Natural killer cell (primary cell): ENCODE measurements around the gene SPATA12. TPM values are rescaled to one million over a fixed set of nuclear protein-coding genes. Genes with fewer than 3 reads are reported as not detected.

Experiments used
- ATAC-seq, 3 donors: fragments of 150-1000 bp in 2 of 3; fragments of 200-7000 bp in 1 of 3; cut with Tn5 transposase; 1 replicate in 1 of 3; 2 replicates in 2 of 3; pipeline ENCODE4 v1.10.0; 2021; ENCODE audit warnings: mild to moderate bottlenecking in 2 of 3, moderate library complexity in 2 of 3
- DNase-seq, 2 donors: peaks; one replicate each; pipeline versions ENCODE4 v3.0.0 to v3.0.0-alpha.2; 2013 to 2021; ENCODE audit warnings: mixed read lengths in 1 of 2
- H3K27ac ChIP-seq: one replicate; pipeline ENCODE4 v1.5.1; 2013; ENCODE audit warnings: mild to moderate bottlenecking, low read length
- H3K27me3 ChIP-seq: one replicate; pipeline ENCODE4 v1.6.1; 2013; ENCODE audit warnings: low read length; ENCODE audit not compliant: control insufficient read depth, insufficient read depth
- H3K36me3 ChIP-seq: one replicate; pipeline ENCODE4 v1.6.1; 2013; ENCODE audit warnings: low read length; ENCODE audit not compliant: control insufficient read depth, insufficient read depth
- H3K4me1 ChIP-seq: one replicate; pipeline ENCODE4 v1.6.1; 2013; ENCODE audit warnings: low read length; ENCODE audit not compliant: control insufficient read depth, insufficient read depth
- H3K4me3 ChIP-seq: one replicate; pipeline ENCODE4 v1.5.1; 2013; ENCODE audit warnings: low read length
- H3K9me3 ChIP-seq: one replicate; pipeline ENCODE4 v1.6.1; 2013; ENCODE audit warnings: low read length; ENCODE audit not compliant: control insufficient read depth, insufficient read depth
- H3K27ac Mint-ChIP-seq, 2 donors: one replicate each; pipeline ENCODE4 v1.8.0; 2022; ENCODE audit warnings: mild to moderate bottlenecking in 2 of 2, mixed read lengths in 2 of 2, moderate library complexity in 1 of 2
- H3K27me3 Mint-ChIP-seq, 2 donors: one replicate each; pipeline ENCODE4 v1.8.0; 2022; ENCODE audit warnings: low read depth in 2 of 2, mixed read lengths in 2 of 2
- H3K36me3 Mint-ChIP-seq: one replicate; pipeline ENCODE4 v1.8.0; 2022; ENCODE audit warnings: mixed read lengths
- H3K4me1 Mint-ChIP-seq, 2 donors: one replicate each; pipeline ENCODE4 v1.8.0; 2022; ENCODE audit warnings: mixed read lengths in 2 of 2
- H3K4me3 Mint-ChIP-seq: one replicate; pipeline ENCODE4 v1.8.0; 2022; ENCODE audit warnings: mild to moderate bottlenecking, moderate library complexity, mixed read lengths
- H3K9me3 Mint-ChIP-seq, 2 donors: one replicate each; pipeline ENCODE4 v1.8.0; 2022; ENCODE audit warnings: mixed read lengths in 2 of 2
- CTCF ChIP-seq: fragments of 200-600 bp; IDR thresholded peaks from one replicate; pipeline ENCODE4 v1.8.0; 2022; ENCODE audit warnings: antibody characterized with exemption
- WGBS: methylation state at CpG from one replicate; pipeline ENCODE4 v1.1.7; 2013; ENCODE audit warnings: missing lambda C conversion rate; ENCODE audit not compliant: insufficient coverage; 5-methylcytosine and 5-hydroxymethylcytosine counted together
- intact Hi-C: fragments of 100-400 bp; cut with micrococcal nuclease; formaldehyde crosslinking; loops from one replicate; pipeline ENCODE4 v1.14.2; 2022
- total RNA-seq, 4 donors: library from RNA; stranded (reverse); fragments of 120-200 nt in 1 of 4; gene quantifications; one replicate each; pipeline versions ENCODE4 v1.2.3 to v1.2.4, GENCODE V29; 2013 to 2022

Gene SPATA12
- total RNA-seq, 3 donors from 2014 or later (not counting 1 experiment from before 2014, with no cell fraction given), result not detected

- Histone ChIP-seq H3K36me3 (no peaks in the 10 kb centered on the region), H3K9me3 (no peaks in the 10 kb centered on the region), H3K27ac (no peak overlapping the region), H3K4me1 (no peaks in the 10 kb centered on the region), H3K27me3 (no peaks in the 10 kb centered on the region), H3K4me3 (no peak overlapping the region)
- TF ChIP-seq CTCF, result no peak
- H3K4me3 Mint-ChIP-seq, result no peak overlapping the region
- ATAC-seq, result no peak
- WGBS, result 87% methylated on average over 3 of the region's 6 CpGs
- no peaks in the 10 kb centered on the region for H3K9me3 Mint-ChIP-seq
- H3K27ac Mint-ChIP-seq, result no peak overlapping the region
- no peak for DNase-seq
- H3K27me3 Mint-ChIP-seq, result peaks cover 4 to 11% of the 10 kb centered on the region in 2 donors
- no peaks in the 10 kb centered on the region for H3K4me1 Mint-ChIP-seq
- no peaks in the 10 kb centered on the region for H3K36me3 Mint-ChIP-seq
- intact Hi-C loops, result no loop called here
Observed at GRCh38 chr3:57098418-57099310, 38.2 kb downstream of the SPATA12 start.

- Mint-ChIP-seq H3K36me3 (no peaks in the 10 kb centered on the region), H3K9me3 (no peaks in the 10 kb centered on the region), H3K27me3 (peaks cover 0 to 4% of the 10 kb centered on the region in 2 donors), H3K4me3 (no peak overlapping the region), H3K27ac (no peak overlapping the region), H3K4me1 (no peaks in the 10 kb centered on the region)
- WGBS, result 22% methylated on average over 6 of the region's 7 CpGs
- Histone ChIP-seq H3K27me3 (no peaks in the 10 kb centered on the region), H3K4me3 (no peak overlapping the region), H3K4me1 (no peaks in the 10 kb centered on the region), H3K9me3 (no peaks in the 10 kb centered on the region), H3K27ac (no peak overlapping the region), H3K36me3 (no peaks in the 10 kb centered on the region)
- intact Hi-C loops, result no loop called here
- DNase-seq (peak; percentile 31 to 74), ATAC-seq (peak; percentile 78 to 95 (median 83))
- peak; percentile 86 for TF ChIP-seq CTCF
Observed at GRCh38 chr3:57100046-57100695, 39.7 kb downstream of the SPATA12 start.

- DNase-seq (no peak), ATAC-seq (no peak)
- Mint-ChIP-seq H3K27me3 (peaks cover 0 to 9% of the 10 kb centered on the region in 2 donors), H3K36me3 (no peaks in the 10 kb centered on the region), H3K9me3 (no peaks in the 10 kb centered on the region), H3K27ac (no peak overlapping the region), H3K4me3 (no peak overlapping the region), H3K4me1 (no peaks in the 10 kb centered on the region)
- intact Hi-C loops, result no loop called here
- WGBS, result 98% methylated on average over 8 of the region's 9 CpGs
- Histone ChIP-seq H3K36me3 (no peaks in the 10 kb centered on the region), H3K4me3 (no peak overlapping the region), H3K27ac (no peak overlapping the region), H3K27me3 (no peaks in the 10 kb centered on the region), H3K9me3 (no peaks in the 10 kb centered on the region), H3K4me1 (no peaks in the 10 kb centered on the region)
- TF ChIP-seq CTCF, result no peak
Observed at GRCh38 chr3:57105585-57105984, 45.1 kb downstream of the SPATA12 start.
